GM19351 (cell line): Measurements from ENCODE around the gene CD83.

ENCODE experiments used
- ATAC-seq: cut with Tn5 transposase; IDR thresholded peaks from one replicate; pipeline ENCODE4 v1.9.1; 2021; ENCODE audit warnings: mild to moderate bottlenecking, moderate library complexity; ENCODE audit not compliant: unreplicated experiment

CD83 gene

DNA sequence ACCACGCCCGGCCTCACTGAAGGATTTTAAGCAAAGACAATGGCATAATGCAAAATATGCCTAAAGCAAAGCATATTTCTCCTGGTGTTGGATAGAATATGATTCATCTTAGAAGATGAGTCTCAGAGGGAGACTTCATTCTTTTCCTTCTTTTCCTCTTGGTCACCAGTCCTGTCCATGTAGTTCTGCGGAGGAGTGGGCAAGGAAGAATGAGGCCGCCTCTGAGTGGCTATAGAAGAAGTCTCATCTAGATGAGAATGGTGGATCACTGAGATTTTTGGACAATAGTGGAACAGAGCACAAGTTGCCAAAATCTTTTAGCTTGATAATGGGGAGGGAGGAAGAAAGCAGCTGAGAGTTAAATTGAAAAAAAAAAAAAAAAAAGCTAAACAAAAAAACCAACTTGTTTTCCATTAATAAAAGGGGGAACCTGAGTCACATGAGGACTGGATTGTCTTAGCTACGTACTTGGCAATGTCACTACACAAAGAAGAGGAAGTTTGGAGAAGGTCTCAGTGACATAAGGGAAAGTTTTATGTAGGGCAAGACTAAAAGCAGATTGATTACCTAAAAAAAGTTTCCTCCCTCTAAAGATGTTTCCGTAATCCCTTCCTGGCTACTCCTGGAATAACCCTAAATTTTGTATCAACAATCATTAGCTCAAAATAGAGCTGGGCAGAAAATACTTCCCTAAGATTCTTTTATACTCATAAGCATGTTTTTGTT is 6.0 kb downstream of the CD83 start:
- ATAC-seq, result no peak

DNA sequence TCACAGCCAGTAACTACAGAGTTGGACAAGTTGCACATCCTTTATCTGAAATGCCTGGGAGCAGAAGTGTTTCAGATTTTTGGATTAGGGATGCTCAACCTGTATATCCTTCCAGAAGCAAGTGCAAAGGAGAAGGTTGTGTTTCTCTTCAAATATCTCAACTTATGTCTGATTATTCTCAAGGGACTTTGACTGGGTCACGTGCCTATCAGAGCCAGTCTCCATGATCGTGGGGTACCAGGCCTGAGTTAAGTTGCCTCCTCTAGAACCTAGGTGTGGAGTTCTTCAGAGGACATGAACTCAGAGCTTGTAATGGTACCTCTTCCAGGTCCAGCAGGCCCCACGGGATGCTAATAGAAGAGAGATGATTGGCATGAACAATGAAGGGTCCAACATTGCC is 7.8 kb downstream of the CD83 start:
- no peak for ATAC-seq

DNA sequence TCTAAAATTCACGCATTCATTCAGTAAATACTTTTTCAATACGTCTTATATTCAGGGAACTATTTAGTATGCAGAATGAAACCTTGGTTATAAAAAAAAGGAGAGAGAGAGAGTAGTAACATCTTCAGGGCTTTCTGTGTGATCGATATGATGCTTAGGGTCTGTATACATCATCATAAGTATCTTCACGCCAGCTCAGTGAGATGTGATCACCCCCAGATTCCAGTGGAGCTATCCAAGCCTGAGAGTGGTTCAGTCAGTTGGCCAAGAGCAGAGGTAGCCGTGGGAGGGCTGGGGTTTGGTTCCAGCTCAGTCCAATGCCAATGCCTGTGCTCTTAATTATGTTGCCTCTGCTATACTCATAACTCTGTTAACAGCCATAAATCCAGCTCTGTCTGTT is 8.6 kb downstream of the CD83 start:
- no peak for ATAC-seq

DNA sequence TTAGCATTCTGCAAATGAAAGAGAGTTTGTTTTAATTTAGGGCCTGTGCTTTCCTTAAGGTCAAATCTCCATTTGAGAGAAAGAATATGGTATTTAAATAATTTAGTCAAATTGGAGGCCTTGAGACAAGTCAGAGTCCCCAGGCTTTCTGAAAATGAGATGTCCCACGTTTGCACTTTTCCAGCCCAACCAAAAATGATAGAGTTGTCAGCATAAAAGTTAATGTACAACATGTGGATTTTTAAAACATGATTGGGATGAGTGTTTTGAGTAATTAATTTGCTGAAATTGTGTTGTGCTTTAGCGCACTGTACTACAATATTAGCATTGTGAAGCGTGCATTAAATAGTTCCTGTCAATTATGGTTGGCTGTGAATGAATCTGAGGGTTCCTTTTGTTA is 10.0 kb downstream of the CD83 start:
- ATAC-seq, result no peak

DNA sequence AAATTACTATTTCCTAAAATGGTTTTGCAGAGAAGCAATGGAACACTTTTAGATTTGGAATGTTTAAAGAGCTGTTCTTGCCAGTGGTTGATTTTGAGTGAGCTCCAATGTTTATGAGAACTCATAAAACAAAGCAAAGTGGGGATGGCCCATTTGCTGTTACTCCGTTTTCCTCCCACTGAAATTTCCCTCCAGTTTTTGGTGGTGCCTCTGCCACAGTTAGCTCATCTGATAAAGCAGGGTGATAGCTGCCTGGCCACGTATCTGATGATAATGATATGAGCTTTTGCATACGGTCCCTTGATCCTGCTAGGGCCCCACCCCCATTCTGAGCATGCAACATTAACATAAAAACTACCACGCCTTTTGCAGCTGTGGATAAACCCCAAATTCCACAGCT is 10.4 kb downstream of the CD83 start:
- no peak for ATAC-seq

DNA sequence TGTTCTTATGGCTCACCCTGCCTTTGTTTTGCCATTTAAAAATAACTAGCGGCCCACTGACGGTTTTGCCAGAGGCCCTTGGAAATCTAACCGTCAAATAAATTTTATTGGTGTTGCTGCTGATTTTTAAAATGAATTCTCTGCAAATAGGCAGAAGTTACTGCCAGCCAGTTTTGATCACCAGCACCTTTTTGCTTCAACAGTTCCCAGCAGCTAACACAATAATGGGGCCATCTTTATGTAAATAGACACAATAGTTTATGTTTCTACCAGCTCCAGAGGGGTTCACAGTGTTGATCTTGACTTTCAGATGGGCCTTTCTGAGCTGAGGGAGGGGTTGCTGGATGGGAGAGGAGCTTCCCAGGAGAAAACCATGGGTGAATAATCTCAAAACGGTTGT is 11.2 kb downstream of the CD83 start:
- no peak for ATAC-seq

DNA sequence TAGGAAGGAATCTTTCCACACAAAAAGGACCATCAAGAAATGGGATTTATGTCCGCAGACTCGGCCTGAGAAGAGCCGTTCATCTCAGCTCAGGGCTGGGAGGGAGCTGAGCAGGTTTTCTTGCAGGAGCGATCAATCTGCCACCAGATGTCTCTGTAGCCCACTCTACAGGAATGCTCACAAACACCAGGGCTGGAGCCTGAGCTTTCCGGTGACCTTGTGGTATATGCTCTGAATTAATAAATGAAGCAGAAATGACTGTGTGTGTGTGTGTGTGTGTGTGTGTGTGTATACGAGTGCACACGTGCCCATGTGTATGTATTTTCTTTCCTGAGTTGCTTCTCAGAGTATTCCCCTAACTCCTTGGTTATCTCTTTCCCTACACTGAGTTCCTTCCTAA is 12.0 kb downstream of the CD83 start:
- ATAC-seq, result peak; percentile 51

DNA sequence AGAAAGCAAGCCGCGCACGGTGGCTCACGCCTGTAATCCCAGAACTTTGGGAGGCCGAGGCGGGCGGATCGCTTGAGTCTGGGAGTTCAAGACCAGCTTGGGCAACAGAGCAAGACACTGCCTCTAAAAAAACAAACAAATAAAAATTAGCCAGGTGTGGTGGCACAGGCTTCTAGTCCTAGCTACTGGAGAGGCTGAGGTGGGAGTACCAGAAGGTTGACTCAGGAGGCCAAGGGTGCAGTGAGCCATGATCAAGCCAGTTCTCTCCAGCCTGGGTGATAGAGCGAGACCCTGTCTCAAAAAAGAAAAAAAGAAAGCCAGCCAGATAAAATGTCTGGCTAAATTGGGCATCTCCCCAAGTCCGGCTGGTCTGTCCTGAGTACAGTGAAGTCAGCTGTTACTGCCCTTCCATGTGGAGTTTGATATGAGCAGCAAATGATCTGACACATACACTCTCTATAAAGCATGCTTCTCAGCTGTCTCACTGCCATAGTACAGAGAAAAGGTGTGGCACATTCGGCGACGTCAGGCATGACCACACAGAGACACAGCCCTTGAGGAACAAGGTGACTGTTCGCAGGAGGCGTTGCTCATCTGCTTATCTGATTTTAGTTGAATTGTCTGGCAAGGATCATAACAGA is 13.0 kb downstream of the CD83 start:
- ATAC-seq, result no peak

DNA sequence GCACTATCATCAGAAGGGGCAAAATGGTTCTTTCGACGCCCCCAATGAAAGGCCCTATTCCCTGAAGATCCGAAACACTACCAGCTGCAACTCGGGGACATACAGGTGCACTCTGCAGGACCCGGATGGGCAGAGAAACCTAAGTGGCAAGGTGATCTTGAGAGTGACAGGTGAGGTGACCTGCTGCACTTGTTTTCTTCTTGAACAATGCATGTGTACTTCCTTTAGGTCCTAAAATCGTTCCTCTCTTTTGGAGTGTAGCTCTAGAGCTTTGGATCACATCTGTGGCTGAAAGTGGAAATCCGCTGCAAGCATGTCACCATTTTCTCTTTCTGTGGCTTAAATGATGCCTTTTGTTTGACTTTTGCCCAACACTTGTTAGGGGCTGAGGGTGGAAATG is 14.0 kb downstream of the CD83 start:
- no peak for ATAC-seq

DNA sequence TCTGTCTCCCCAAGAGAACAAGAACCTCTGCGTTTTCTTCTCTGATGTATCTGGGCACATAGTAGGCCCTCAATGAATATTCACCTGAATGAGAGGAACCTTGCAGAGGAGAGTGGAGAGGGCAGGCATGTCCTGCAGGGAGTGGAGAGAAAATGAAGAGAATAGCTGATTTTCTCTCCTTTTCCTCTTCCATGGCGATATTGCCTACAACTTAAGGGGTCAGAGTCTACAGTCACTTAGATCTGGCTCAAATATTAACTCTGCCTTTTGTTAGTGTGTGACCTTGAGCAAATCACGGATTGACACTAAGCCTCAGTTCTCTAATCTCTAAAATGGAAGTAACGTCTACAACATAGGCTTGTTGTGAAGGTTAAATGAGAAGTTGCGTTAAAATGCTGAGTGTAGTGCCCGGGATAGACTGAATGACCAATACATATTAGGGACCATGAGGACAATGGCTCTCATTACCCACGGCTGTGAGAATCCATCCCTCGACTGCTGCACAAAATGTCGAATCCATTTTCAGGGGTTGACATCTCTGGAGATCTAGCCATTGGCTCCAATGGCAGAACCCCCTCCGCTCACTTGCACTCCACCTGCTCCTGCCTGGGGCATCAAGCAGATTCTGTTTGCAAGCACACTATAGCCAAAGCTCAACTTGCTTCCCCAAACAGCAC is 14.8 kb downstream of the CD83 start:
- no peak for ATAC-seq

DNA sequence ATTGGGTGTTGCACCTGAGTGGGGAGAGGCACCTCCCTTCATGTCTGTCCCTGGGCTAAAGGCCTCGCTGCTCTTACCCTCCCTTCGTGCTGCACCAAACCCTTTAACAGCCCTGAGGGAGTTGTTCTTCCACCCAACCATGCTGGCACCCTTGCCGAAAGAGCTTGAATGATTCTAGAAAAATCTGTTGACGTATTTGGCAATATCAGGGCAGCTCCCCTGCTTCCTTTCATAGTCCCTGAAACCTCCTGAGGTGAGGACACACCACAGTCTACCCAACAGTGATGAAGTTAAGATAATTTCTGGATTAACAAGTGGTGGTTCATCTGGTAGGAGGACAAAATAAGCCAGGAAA is 15.3 kb downstream of the CD83 start:
- no peak for ATAC-seq

DNA sequence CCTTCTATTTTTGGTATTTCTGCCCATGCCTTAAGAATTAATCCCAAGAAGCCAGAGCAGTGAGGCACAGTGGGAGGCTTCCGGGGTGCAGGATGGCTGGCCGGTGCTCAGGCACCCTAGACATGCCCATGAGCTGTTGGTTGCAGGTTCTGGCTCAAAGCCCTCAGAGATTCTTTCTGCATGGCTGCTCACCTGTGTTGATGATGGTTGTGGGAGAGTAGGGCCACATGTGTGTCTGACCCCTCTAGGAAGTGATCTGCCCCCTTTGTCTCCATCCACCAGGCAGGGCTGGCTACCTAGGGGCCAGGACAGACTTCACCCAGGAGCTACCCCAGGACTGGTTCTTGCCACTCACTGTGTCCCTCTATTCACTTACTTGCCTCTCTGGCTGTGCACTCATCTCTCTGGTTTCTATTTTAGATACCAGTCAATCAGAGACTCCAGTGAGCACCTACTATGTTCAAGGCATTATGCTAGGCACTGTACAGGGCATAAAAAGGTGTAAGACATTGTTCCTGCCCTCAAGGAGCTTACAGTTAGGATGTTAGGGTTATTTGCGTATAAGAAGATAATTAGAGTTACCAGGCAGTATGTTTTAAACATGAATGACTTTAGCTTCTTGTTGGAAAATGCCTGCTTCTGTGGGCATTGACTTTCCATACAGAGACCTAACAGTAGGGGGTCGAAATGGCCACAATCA is 16.8 kb downstream of the CD83 start:
- ATAC-seq, result no peak

DNA sequence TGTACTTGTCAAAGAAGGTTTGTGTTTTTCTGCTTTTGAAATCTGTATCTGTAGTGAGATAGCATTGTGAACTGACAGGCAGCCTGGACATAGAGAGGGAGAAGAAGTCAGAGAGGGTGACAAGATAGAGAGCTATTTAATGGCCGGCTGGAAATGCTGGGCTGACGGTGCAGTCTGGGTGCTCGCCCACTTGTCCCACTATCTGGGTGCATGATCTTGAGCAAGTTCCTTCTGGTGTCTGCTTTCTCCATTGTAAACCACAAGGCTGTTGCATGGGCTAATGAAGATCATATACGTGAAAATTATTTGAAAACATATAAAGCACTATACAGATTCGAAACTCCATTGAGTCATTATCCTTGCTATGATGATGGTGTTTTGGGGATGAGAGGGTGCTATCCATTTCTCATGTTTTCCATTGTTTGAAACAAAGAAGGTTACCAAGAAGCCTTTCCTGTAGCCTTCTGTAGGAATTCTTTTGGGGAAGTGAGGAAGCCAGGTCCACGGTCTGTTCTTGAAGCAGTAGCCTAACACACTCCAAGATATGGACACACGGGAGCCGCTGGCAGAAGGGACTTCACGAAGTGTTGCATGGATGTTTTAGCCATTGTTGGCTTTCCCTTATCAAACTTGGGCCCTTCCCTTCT is 18.4 kb downstream of the CD83 start:
- ATAC-seq, result no peak

DNA sequence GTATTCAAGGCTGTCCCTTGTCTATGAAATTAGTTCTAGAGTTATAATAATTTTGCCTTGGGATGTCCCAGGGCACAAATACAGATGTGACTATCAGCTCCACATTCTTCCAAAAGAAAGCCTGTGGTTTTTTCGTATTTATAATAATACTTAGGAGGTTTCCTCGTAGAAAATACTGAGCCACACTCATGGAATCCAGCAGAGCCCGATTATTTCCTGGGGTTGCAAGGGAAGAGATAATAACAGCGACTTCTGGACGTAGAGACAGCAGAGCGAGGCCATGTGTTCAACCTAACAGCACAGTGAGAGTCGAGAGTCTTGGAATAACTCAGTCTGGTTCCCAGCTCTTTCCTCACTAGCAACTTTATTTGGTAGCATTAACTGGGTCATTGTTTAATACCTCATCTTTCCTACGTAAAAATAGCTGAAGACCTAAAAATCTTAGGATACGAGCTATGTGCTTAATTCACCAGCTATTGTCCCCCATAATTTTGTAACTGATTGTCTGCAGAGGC is 21.2 kb downstream of the CD83 start:
- no peak for ATAC-seq

DNA sequence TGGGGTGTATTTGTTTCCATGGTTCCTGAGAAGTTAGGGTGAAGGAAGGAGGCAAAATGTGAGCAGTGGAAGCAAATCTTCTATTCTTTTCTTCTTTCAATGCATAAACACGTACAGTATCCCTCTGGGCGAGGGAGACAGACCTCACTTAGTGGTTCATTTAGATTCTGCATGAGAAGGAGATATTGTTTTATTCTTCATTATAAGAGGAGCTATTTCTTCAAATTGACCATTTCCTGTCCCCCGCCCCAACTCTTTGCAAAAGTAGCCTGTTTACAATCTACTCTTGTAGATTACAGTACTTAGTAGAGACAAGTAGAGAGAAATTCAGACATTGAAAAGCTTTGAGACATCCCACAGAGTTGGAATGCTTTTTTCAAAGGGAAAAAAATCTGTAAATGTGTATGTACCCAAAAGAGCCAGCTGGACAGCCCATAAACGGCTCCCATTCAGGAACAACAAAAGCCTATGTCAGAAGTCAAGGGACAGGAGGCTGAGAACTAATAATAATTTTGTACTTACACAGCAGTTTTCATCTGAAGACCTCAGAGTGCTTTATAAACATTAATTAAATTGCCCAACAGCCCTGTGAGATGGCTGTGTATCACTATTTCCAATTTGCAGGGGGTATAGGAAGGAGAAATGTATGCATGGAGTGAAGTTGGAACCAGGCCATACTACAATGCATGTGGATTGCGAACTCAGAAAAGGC is 23.9 kb downstream of the CD83 start:
- ATAC-seq, result no peak

DNA sequence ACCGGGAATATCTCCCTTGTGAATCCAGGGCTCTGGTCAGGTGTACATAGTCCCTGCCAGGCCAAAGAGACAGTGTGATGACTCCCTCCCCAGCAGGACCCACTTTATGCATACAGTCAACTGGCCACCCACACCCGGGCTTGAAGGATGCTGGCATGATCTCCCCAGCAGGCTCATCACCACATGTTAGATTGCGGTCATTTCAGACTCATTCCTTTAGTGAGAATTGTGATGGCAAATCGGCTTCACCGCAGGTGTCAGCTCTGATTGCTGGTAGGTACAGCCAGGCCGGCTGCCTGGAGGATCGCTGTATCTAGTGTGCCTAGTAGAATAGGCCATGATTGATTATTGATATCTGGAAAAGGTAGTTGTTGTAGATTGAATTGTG is 24.5 kb downstream of the CD83 start:
- ATAC-seq, result no peak

DNA sequence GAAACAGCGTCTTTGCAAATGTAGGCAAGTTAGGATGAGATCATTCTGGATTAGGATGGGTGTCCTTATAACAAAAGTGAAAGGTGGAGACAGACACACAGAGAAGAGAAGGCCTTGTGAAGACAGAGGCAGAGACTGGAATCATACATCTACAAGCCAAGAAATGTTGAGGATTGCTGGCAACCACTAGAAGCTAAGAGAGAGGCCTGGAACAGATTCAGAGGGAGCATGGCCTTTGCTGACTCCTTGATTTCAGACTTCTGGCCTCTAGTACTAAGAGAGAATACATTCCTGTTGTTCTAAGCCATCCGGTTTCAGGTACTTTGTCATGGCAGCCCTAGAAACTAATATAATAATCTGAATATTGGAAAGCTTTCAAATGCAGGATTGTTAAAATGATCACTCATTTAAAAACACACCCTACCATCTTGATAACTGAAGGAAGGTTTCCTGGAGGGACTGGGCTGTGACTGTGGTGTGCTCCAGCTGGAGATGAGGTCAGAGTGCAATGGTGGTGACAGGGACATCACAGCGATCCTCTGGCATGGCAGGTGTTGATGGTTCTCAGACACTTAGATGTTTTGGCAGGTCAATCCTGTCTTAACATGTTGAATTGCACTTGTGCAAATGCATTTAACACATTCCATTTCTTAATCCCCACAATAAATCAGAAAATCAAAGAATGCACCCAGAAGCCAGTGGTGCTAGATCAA is 25.1 kb downstream of the CD83 start:
- no peak for ATAC-seq

DNA sequence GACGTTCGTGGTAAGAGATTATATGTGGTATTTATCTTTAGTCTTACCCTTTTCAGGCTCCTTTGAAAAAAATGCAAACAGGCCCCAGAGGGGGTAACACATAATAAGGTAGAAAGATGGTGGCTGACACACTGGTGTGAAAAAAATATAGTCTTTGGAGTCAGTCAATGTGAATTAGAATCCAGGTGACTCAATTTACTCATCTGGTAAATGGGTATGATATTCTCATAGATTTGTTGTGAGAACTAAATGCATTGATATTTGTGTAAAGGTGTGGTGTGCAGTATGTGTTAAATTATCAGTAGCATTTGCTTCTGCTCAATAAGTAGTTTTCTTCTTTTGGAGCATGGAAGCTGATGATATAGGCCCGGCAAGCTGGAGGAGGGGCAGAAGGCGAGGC is 25.7 kb downstream of the CD83 start:
- no peak for ATAC-seq

DNA sequence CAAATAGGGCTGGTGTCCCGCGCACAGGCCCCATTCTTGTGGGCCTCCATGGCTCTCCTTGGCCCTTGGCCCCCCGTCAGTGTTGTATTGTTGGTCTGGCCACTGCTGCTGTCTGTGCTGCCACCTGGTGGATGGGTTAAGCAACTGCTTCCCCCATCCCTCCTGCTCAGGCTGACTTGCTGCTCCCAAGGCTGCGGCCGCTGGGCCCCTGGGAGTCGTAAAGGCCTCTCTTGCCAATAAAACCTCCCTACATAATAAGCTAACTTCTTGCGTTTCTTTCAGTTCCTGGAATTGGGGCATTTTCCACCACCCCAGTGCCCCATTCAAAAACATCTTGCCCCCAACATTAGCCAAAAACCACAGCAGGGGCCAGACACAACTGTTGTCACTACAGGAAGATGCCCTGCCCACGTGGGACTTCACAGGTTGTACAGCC is 27.1 kb downstream of the CD83 start:
- ATAC-seq, result peak; percentile 79
